WERI-Rb-1 (cell line): ENCODE results near the gene C17orf107.
A peak's percentile ranks its signal among the peaks of the same experiment; 100 is the strongest.
"Not testable (repeated sequence)": the region's sequence is repeated elsewhere in the genome, so short reads cannot be mapped to it uniquely, and the experiment has no call there.

ENCODE experiments used
- DNase-seq: peaks from one replicate; pipeline ENCODE4 v3.0.0-alpha.2; 2020
- H3K27ac ChIP-seq: fragments of 250-450 bp; sonication (Bioruptor Pico); 2 replicates; pipeline ENCODE4 v1.5.1; 2020; ENCODE audit warnings: mild to moderate bottlenecking, moderate library complexity
- H3K27me3 ChIP-seq: fragments of 250-450 bp; sonication (Bioruptor Pico); 2 replicates; pipeline ENCODE4 v1.5.1; 2021; ENCODE audit warnings: mild to moderate bottlenecking, low read depth, moderate library complexity; ENCODE audit not compliant: insufficient read depth, severe bottlenecking
- H3K36me3 ChIP-seq: fragments of 250-450 bp; sonication (Bioruptor Pico); 2 replicates; pipeline ENCODE4 v1.5.1; 2020; ENCODE audit warnings: mild to moderate bottlenecking, moderate library complexity
- H3K4me3 ChIP-seq: 2 replicates; pipeline ENCODE4 v1.5.1; 2011; ENCODE audit warnings: low read depth, mild to moderate bottlenecking, control low read depth, low read length
- H3K9me3 ChIP-seq: fragments of 250-450 bp; sonication (Bioruptor Pico); 2 replicates; pipeline ENCODE4 v1.5.1; 2021; ENCODE audit warnings: mild to moderate bottlenecking, moderate library complexity; ENCODE audit not compliant: severe bottlenecking
- TF ChIP-seq, protein P1 (sequence below): IDR thresholded peaks from 2 replicates; pipeline ENCODE4 v1.5.1; 2011; ENCODE audit warnings: low read depth, mild to moderate bottlenecking, control low read depth, inconsistent platforms, low read length

Gene C17orf107

GRCh38 chr17:4854111-4854681 is 45.1 kb upstream of the C17orf107 start:
- H3K27ac ChIP-seq = peak overlapping the region; percentile 86

GRCh38 chr17:4856271-4856936 is 42.9 kb upstream of the C17orf107 start:
- Histone ChIP-seq H3K4me3 (no peak overlapping the region), H3K27me3 (no peaks in the 10 kb centered on the region), H3K9me3 (no peaks in the 10 kb centered on the region), H3K27ac (peak overlapping the region; percentile 3; the same call in 1 of the 2 replicates), H3K36me3 (peaks cover 57% of the 10 kb centered on the region)
- no peak for DNase-seq
- TF ChIP-seq, protein P1, sequence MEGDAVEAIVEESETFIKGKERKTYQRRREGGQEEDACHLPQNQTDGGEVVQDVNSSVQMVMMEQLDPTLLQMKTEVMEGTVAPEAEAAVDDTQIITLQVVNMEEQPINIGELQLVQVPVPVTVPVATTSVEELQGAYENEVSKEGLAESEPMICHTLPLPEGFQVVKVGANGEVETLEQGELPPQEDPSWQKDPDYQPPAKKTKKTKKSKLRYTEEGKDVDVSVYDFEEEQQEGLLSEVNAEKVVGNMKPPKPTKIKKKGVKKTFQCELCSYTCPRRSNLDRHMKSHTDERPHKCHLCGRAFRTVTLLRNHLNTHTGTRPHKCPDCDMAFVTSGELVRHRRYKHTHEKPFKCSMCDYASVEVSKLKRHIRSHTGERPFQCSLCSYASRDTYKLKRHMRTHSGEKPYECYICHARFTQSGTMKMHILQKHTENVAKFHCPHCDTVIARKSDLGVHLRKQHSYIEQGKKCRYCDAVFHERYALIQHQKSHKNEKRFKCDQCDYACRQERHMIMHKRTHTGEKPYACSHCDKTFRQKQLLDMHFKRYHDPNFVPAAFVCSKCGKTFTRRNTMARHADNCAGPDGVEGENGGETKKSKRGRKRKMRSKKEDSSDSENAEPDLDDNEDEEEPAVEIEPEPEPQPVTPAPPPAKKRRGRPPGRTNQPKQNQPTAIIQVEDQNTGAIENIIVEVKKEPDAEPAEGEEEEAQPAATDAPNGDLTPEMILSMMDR = no peak

More at GRCh38 chr17:4854111-4854681, 45.1 kb upstream of the C17orf107 start:
- Histone ChIP-seq H3K27me3 (no peaks in the 10 kb centered on the region), H3K4me3 (no peak overlapping the region), H3K36me3 (peaks cover 50% of the 10 kb centered on the region), H3K9me3 (no peaks in the 10 kb centered on the region)
- peak; percentile 89 for DNase-seq
- TF ChIP-seq, protein P1 = 0 out of 2 replicates have a peak, but pooled peaks have one; percentile 2

GRCh38 chr17:4856937-4857314 is 42.4 kb upstream of the C17orf107 start:
- Histone ChIP-seq H3K9me3 (no peaks in the 10 kb centered on the region), H3K36me3 (peaks cover 59% of the 10 kb centered on the region), H3K4me3 (no peak overlapping the region), H3K27me3 (no peaks in the 10 kb centered on the region), H3K27ac (peak overlapping the region; percentile 3)
- DNase-seq = no peak
- TF ChIP-seq, protein P1 = no peak

- H3K4me3 ChIP-seq, H3K27me3 ChIP-seq, DNase-seq, H3K9me3 ChIP-seq: not testable (repeated sequence)
- Histone ChIP-seq H3K27ac (peak overlapping the region; percentile 69), H3K36me3 (peaks cover 57% of the 10 kb centered on the region)
Observed at GRCh38 chr17:4857347-4857746, 42.0 kb upstream of the C17orf107 start.

DNA sequence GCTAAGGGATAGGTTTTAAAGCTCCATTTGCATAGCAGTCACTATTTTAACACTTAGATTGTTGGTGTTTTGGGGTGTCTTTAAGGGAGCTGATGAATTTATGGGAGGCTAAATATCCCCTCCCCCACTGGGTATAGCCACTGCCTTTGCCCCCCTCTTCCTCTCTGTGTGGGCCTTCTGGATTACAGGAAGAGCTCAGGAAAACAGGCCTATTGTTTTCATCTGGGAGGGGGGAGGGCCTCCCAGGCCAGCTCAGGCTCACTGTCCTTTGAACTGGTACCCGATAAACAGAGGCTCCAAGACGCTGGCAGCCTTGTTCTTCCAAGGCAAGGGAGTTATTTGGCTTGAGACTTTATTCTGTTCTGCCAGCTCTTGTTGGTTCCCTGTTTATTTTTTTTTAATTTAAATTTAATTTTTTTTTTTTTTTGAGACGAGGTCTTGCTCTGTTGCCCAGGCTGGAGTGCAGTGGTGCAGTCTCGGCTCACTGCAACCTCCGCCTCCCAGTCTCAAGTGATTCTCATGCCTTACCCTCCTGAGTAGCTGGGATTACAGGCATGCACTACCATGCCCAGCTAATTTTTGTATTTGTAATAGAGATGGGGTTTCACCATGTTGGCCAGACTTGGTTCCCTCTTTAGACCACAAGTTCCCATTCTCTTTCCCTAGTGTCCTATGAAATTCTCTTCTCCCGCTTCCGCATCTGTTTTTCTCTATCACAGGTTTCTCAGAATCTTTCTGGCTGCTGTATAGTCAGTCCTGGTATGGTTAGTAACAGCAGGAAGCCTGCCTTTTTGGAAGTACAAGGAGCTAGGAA is 41.1 kb upstream of the C17orf107 start:
- DNase-seq = peak; percentile 58
- no peak overlapping the region for H3K4me3 ChIP-seq
- peak overlapping the region; percentile 69 for H3K27ac ChIP-seq
- peaks cover 63% of the 10 kb centered on the region for H3K36me3 ChIP-seq
- no peaks in the 10 kb centered on the region for H3K27me3 ChIP-seq
- no peaks in the 10 kb centered on the region for H3K9me3 ChIP-seq
- TF ChIP-seq, protein P1 = no peak

DNA sequence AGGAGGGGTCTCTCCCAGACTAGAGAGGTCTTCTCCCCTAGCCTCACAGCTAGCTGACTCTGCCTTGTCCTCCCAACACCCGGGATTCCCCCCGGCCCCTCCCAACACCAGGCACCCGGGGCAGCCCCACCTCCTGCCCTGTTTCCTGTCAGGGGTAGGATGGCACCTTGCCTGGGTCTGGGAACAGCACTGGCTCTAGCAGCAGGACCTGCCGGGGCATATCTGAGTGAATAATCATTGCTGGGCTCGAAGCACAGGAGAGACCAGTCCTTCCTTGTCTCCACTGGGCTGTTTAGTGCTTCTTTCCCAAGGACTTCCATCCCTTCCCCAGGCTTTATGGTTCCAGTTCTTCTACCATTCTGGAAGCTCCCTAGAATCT is 40.5 kb upstream of the C17orf107 start:
- no peak for DNase-seq
- H3K9me3 ChIP-seq = no peaks in the 10 kb centered on the region
- no peak overlapping the region for H3K4me3 ChIP-seq
- peaks cover 63% of the 10 kb centered on the region for H3K36me3 ChIP-seq
- TF ChIP-seq, protein P1 = no peak
- H3K27me3 ChIP-seq = no peaks in the 10 kb centered on the region
- peak overlapping the region; percentile 69 for H3K27ac ChIP-seq
